GM18517 (cell line): ENCODE measurements around the gene SELENOV.

ENCODE experiments used
- ATAC-seq: cut with Tn5 transposase; IDR thresholded peaks from one replicate; pipeline ENCODE4 v1.9.1; 2021; ENCODE audit warnings: mild to moderate bottlenecking, moderate library complexity; ENCODE audit not compliant: unreplicated experiment

The SELENOV gene

GRCh38 chr19:39492788-39493187 is 22.2 kb upstream of the SELENOV start:
- ATAC-seq: no peak

GRCh38 chr19:39494661-39495060 is 20.3 kb upstream of the SELENOV start:
- no peak for ATAC-seq

GRCh38 chr19:39496063-39496462 is 18.9 kb upstream of the SELENOV start:
- no peak for ATAC-seq

- ATAC-seq: no peak
These were observed 17.3 kb upstream of the SELENOV start for GRCh38 chr19:39497701-39497995.

GRCh38 chr19:39497996-39498797 is 16.7 kb upstream of the SELENOV start:
- no peak for ATAC-seq

GRCh38 chr19:39498798-39499642 is 15.9 kb upstream of the SELENOV start, which contains the start of gene DLL3:
Gene DLL3, plus strand, starts transcription at chr19:39498947. Its CDS starts 28 bp downstream, at chr19:39498975.
- no peak for ATAC-seq

GRCh38 chr19:39499932-39500331 is 15.0 kb upstream of the SELENOV start:
- no peak for ATAC-seq

- ATAC-seq: no peak
These were observed 14.4 kb upstream of the SELENOV start for GRCh38 chr19:39500543-39500942.

GRCh38 chr19:39501340-39501739 is 13.6 kb upstream of the SELENOV start:
- ATAC-seq: no peak

GRCh38 chr19:39502640-39503417 is 12.1 kb upstream of the SELENOV start:
- no peak for ATAC-seq

GRCh38 chr19:39506598-39506943 is 8.4 kb upstream of the SELENOV start:
- ATAC-seq: no peak

- no peak for ATAC-seq
These were observed 7.8 kb upstream of the SELENOV start for GRCh38 chr19:39506944-39507714.

GRCh38 chr19:39507715-39508364 is 7.1 kb upstream of the SELENOV start:
- ATAC-seq: no peak

- ATAC-seq: no peak
These were observed 6.3 kb upstream of the SELENOV start for GRCh38 chr19:39508629-39509028.

- ATAC-seq: no peak
These were observed 5.7 kb upstream of the SELENOV start for GRCh38 chr19:39509233-39509632.

GRCh38 chr19:39512988-39513387 is 2.0 kb upstream of the SELENOV start:
- no peak for ATAC-seq

GRCh38 chr19:39515551-39516191 is 732 bp downstream of the SELENOV start:
- ATAC-seq: no peak

GRCh38 chr19:39516270-39516669 is 1.3 kb downstream of the SELENOV start:
- no peak for ATAC-seq

- no peak for ATAC-seq
These were observed 2.5 kb downstream of the SELENOV start for GRCh38 chr19:39517432-39517831.

- no peak for ATAC-seq
These were observed 3.5 kb downstream of the SELENOV start for GRCh38 chr19:39518458-39518857.
